Neutrophil (primary cell): ENCODE data around the gene DLD.

ENCODE experiments used
- H3K27ac ChIP-seq: fragments of 200-600 bp; sonication (generic); 2 replicates; pipeline ENCODE4 v1.5.1; 2016; ENCODE audit warnings: mild to moderate bottlenecking, moderate library complexity
- H3K27me3 ChIP-seq: fragments of 200-600 bp; sonication (generic); 2 replicates; pipeline ENCODE4 v1.6.0; 2016; ENCODE audit warnings: mild to moderate bottlenecking
- H3K36me3 ChIP-seq: fragments of 200-600 bp; sonication (generic); 2 replicates; pipeline ENCODE4 v1.5.1; 2017
- H3K4me1 ChIP-seq, 2 experiments: fragments of 200-600 bp in 1 of 2; sonication (generic) in 1 of 2; 1 replicate in 1 of 2; 2 replicates in 1 of 2; pipeline versions ENCODE4 v1.5.1 to v1.6.1; 2013 to 2016; ENCODE audit warnings: low read depth in 1 of 2, low read length in 1 of 2, mild to moderate bottlenecking in 1 of 2, moderate library complexity in 1 of 2; ENCODE audit not compliant: control insufficient read depth in 1 of 2, insufficient read depth in 1 of 2
- H3K4me3 ChIP-seq, 2 experiments: fragments of 200-600 bp in 1 of 2; sonication (generic) in 1 of 2; 1 replicate in 1 of 2; 2 replicates in 1 of 2; pipeline ENCODE4 v1.5.1; 2013 to 2016; ENCODE audit warnings: low read depth in 1 of 2, low read length in 1 of 2, mild to moderate bottlenecking in 1 of 2, moderate library complexity in 1 of 2
- H3K9me3 ChIP-seq: fragments of 200-600 bp; sonication (generic); 2 replicates; pipeline ENCODE4 v1.5.1; 2016
- TF ChIP-seq, protein P1 (sequence below): fragments of 200-600 bp; sonication (generic); IDR thresholded peaks from 2 replicates; pipeline ENCODE4 v1.5.1; 2016; ENCODE audit warnings: antibody characterized with exemption

DLD gene

DNA sequence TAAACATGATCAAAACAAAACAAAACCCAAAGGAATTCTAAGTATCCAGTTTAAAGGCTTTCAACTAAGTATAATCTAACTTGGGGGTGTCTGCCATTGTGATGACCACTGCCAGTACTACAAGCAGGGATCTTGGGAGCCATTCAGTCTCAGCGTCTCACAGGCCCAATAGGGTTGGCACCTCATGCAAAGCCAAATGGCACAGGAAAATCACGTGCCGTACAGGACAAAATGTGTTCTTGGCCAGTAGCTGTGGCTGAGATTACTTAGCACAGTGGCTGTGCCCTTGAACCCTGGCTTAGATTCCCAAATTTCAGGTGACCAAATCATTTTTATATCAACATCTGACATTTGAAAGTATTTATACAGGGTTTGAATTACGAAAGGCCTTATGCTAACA lies 50.0 kb downstream of the DLD start:
- peaks cover 32% of the 10 kb centered on the region for H3K36me3 ChIP-seq
- no peaks in the 10 kb centered on the region for H3K27me3 ChIP-seq
- peaks cover 13 to 18% of the 10 kb centered on the region in 2 experiments for H3K4me1 ChIP-seq
- no peaks in the 10 kb centered on the region for H3K9me3 ChIP-seq
- H3K4me3 ChIP-seq, result no peak overlapping the region
- TF ChIP-seq, protein P1, sequence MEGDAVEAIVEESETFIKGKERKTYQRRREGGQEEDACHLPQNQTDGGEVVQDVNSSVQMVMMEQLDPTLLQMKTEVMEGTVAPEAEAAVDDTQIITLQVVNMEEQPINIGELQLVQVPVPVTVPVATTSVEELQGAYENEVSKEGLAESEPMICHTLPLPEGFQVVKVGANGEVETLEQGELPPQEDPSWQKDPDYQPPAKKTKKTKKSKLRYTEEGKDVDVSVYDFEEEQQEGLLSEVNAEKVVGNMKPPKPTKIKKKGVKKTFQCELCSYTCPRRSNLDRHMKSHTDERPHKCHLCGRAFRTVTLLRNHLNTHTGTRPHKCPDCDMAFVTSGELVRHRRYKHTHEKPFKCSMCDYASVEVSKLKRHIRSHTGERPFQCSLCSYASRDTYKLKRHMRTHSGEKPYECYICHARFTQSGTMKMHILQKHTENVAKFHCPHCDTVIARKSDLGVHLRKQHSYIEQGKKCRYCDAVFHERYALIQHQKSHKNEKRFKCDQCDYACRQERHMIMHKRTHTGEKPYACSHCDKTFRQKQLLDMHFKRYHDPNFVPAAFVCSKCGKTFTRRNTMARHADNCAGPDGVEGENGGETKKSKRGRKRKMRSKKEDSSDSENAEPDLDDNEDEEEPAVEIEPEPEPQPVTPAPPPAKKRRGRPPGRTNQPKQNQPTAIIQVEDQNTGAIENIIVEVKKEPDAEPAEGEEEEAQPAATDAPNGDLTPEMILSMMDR, result no peak
- H3K27ac ChIP-seq, result no peak overlapping the region

GRCh38 chr7:107943018-107943417 lies 52.0 kb downstream of the DLD start:
- Histone ChIP-seq H3K4me1 (peaks cover 0 to 2% of the 10 kb centered on the region in 2 experiments), H3K36me3 (peaks cover 32% of the 10 kb centered on the region), H3K9me3 (no peaks in the 10 kb centered on the region), H3K4me3 (no peak overlapping the region), H3K27ac (no peak overlapping the region), H3K27me3 (no peaks in the 10 kb centered on the region)
- TF ChIP-seq, protein P1, result no peak

DNA sequence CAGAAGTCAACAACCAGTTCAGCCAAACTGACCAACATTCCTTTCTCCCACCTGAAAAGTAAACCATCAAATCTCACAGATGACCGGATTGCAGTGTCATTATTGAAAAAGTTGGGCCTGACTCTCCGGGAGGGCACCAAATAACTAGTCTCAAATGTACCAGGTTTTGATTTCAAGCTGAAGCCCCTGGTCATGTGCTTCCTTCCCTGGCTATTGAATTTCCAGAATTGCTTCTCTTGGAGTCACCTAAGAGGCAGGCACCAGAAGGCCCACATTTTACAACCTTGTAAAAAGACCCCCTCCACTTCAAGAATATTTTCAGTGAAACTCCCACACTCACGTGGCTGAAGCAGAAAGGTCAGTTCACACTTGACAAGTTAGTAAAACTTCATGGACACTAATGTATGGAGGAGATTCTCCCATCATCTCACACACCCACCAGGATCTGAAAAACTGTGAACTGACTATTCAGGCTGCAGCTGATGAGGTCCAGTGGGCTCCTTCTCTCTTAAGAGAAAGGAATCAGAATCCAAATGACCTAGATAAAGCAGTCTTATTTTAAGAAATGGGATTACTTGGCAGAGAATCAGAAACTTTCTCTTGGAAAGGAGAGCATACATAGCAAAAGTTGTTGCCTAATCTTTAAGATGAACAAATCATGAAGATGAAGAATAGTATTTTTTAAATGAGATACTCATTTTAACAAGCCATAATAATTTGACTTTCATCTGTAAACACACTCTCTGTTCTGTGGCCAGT lies 53.6 kb downstream of the DLD start:
- H3K4me1 ChIP-seq, result no peaks in the 10 kb centered on the region

GRCh38 chr7:107945332-107945731 lies 54.3 kb downstream of the DLD start:
- Histone ChIP-seq H3K36me3 (peaks cover 16% of the 10 kb centered on the region), H3K9me3 (no peaks in the 10 kb centered on the region), H3K27me3 (no peaks in the 10 kb centered on the region), H3K4me3 (no peak overlapping the region), H3K27ac (no peak overlapping the region), H3K4me1 (no peaks in the 10 kb centered on the region)
- TF ChIP-seq, protein P1, result no peak

More for the DNA sequence above, 53.6 kb downstream of the DLD start:
- H3K27ac ChIP-seq, result no peak overlapping the region
- peaks cover 23% of the 10 kb centered on the region for H3K36me3 ChIP-seq
- TF ChIP-seq, protein P1, result no peak
- no peaks in the 10 kb centered on the region for H3K27me3 ChIP-seq
- no peaks in the 10 kb centered on the region for H3K9me3 ChIP-seq
- H3K4me3 ChIP-seq, result no peak overlapping the region

- peaks cover 4% of the 10 kb centered on the region for H3K36me3 ChIP-seq
These were observed 55.5 kb downstream of the DLD start for GRCh38 chr7:107946451-107946850.

More at GRCh38 chr7:107946451-107946850, 55.5 kb downstream of the DLD start:
- TF ChIP-seq, protein P1, result no peak
- no peak overlapping the region for H3K4me3 ChIP-seq
- H3K27me3 ChIP-seq, result no peaks in the 10 kb centered on the region
- no peaks in the 10 kb centered on the region for H3K4me1 ChIP-seq
- H3K27ac ChIP-seq, result no peak overlapping the region
- no peaks in the 10 kb centered on the region for H3K9me3 ChIP-seq
